Neural cell (in vitro differentiated cells): Measurements from ENCODE around the gene CD58. TPM values are rescaled to one million over a fixed set of nuclear protein-coding genes. Genes with fewer than 3 reads are reported as not detected.

Source experiments
- H2AFZ ChIP-seq: fragments of 200-600, 300-800 bp; sonication (generic), shearing (Covaris generic); 2 replicates; pipeline ENCODE4 v1.6.0; 2014; ENCODE audit warnings: low read depth, mild to moderate bottlenecking, antibody characterized with exemption, low read length, moderate library complexity
- H3F3A ChIP-seq: fragments of 200-600 bp; shearing (Covaris generic); 2 replicates; pipeline ENCODE4 v1.6.1; 2016; ENCODE audit warnings: mild to moderate bottlenecking, moderate library complexity, mixed read lengths, antibody characterized with exemption, low read length; ENCODE audit not compliant: insufficient read depth, poor library complexity, severe bottlenecking
- H3K27ac ChIP-seq: fragments of 200-600, 300-800 bp; sonication (generic), shearing (Covaris generic); 2 replicates; pipeline ENCODE4 v1.5.1; 2014; ENCODE audit warnings: mild to moderate bottlenecking, low read length, moderate library complexity
- H3K27me3 ChIP-seq: fragments of 300-800, 200-600 bp; sonication (generic), shearing (Covaris generic); 2 replicates; pipeline ENCODE4 v1.6.0; 2014; ENCODE audit warnings: mild to moderate bottlenecking, low read depth, low read length, moderate library complexity; ENCODE audit not compliant: insufficient read depth
- H3K36me3 ChIP-seq: fragments of 300-800, 200-600 bp; sonication (generic), shearing (Covaris generic); 2 replicates; pipeline ENCODE4 v1.5.1; 2014; ENCODE audit warnings: mild to moderate bottlenecking, antibody characterized with exemption, low read length, moderate library complexity; ENCODE audit not compliant: insufficient read depth
- H3K4me2 ChIP-seq: fragments of 300-800, 200-600 bp; sonication (generic), shearing (Covaris generic); 2 replicates; pipeline ENCODE4 v1.6.0; 2014; ENCODE audit warnings: mild to moderate bottlenecking, low read length
- H3K4me3 ChIP-seq: fragments of 300-800, 200-600 bp; sonication (generic), shearing (Covaris generic); 2 replicates; pipeline ENCODE4 v1.5.1; 2014; ENCODE audit warnings: mild to moderate bottlenecking, low read length, moderate library complexity
- H3K79me2 ChIP-seq: fragments of 200-600 bp; shearing (Covaris generic); replicated peaks from 2 replicates; pipeline ENCODE4 v1.6.0; 2014; ENCODE audit warnings: mild to moderate bottlenecking, low read length, moderate library complexity; ENCODE audit not compliant: insufficient read depth
- H3K9ac ChIP-seq: fragments of 300-800, 200-600 bp; sonication (generic), shearing (Covaris generic); 2 replicates; pipeline ENCODE4 v1.6.1; 2016; ENCODE audit warnings: mild to moderate bottlenecking, low read length, mixed read lengths
- H3K9me2 ChIP-seq: fragments of 200-600 bp; shearing (Covaris generic); 2 replicates; pipeline ENCODE4 v1.6.1; 2016; ENCODE audit warnings: mild to moderate bottlenecking, low read length, mixed read lengths; ENCODE audit not compliant: insufficient read depth
- H3K9me3 ChIP-seq: fragments of 200-600, 300-800 bp; sonication (generic), shearing (Covaris generic); 2 replicates; pipeline ENCODE4 v1.6.1; 2016; ENCODE audit warnings: mild to moderate bottlenecking, mixed run types, low read length, moderate library complexity, mixed read lengths
- H4K20me1 ChIP-seq: fragments of 200-600 bp; shearing (Covaris generic); 2 replicates; pipeline ENCODE4 v1.6.1; 2016; ENCODE audit warnings: mild to moderate bottlenecking, mixed run types; ENCODE audit not compliant: insufficient read depth
- CTCF ChIP-seq: fragments of 450-650 bp; IDR thresholded peaks from 2 replicates; pipeline ENCODE4 v1.5.1; 2014; ENCODE audit warnings: antibody characterized with exemption, mild to moderate bottlenecking, moderate library complexity; ENCODE audit not compliant: poor library complexity, severe bottlenecking
- EP300 ChIP-seq: fragments of 450-650 bp; conservative IDR thresholded peaks from 2 replicates; pipeline ENCODE4 v1.6.1; 2014; ENCODE audit warnings: antibody characterized with exemption, mild to moderate bottlenecking, moderate library complexity; ENCODE audit not compliant: poor library complexity, severe bottlenecking
- EZH2 ChIP-seq: fragments of 200-600, 300-800 bp; shearing (Covaris generic), sonication (generic); IDR thresholded peaks from 2 replicates; pipeline ENCODE4 v1.6.1; 2014; ENCODE audit warnings: antibody characterized with exemption, low read length, borderline replicate concordance, mild to moderate bottlenecking; ENCODE audit not compliant: insufficient read depth, poor library complexity, severe bottlenecking
- MXI1 ChIP-seq: fragments of 450-650 bp; conservative IDR thresholded peaks from 2 replicates; pipeline ENCODE4 v1.6.1; 2014; ENCODE audit warnings: antibody characterized with exemption, mild to moderate bottlenecking; ENCODE audit not compliant: poor library complexity, severe bottlenecking
- POLR2AphosphoS5 ChIP-seq: IDR thresholded peaks from 2 replicates; pipeline ENCODE4 v1.6.1; 2012
- RAD21 ChIP-seq: fragments of 450-650 bp; conservative IDR thresholded peaks from 2 replicates; pipeline ENCODE4 v1.6.1; 2014; ENCODE audit warnings: antibody characterized with exemption, mild to moderate bottlenecking, moderate library complexity
- REST ChIP-seq: IDR thresholded peaks from 2 replicates; pipeline ENCODE4 v1.6.1; 2012; ENCODE audit warnings: borderline replicate concordance
- SMC3 ChIP-seq: fragments of 450-650 bp; conservative IDR thresholded peaks from 2 replicates; pipeline ENCODE4 v1.6.1; 2014; ENCODE audit warnings: antibody characterized with exemption, mild to moderate bottlenecking, moderate library complexity; ENCODE audit not compliant: poor library complexity
- TAF1 ChIP-seq: IDR thresholded peaks from 2 replicates; pipeline ENCODE4 v1.6.1; 2012; ENCODE audit warnings: low read depth
- polyA plus RNA-seq: library from polyadenylated mRNA; depleted of rRNA; stranded (reverse); fragments of >200 nt; gene quantifications from 2 replicates; pipeline ENCODE4 v1.2.3, GENCODE V29; 2014

Gene CD58
- polyA plus RNA-seq, 1 donor from 2014 or later: 1.8 TPM

GRCh38 chr1:116556289-116557006 lies 14.4 kb downstream of the CD58 start:
- no peaks in the 10 kb centered on the region for H3K36me3 ChIP-seq
- no peak overlapping the region for H3K4me3 ChIP-seq
- no peak overlapping the region for H3K27ac ChIP-seq
- H3K9ac ChIP-seq: no peak overlapping the region
- no peak overlapping the region for H2AFZ ChIP-seq
- no peaks in the 10 kb centered on the region for H3F3A ChIP-seq
- TF ChIP-seq RAD21 (no peak), REST (no peak), EP300 (no peak), SMC3 (no peak), EZH2 (no peak), POLR2AphosphoS5 (no peak), TAF1 (no peak)
- H3K79me2 ChIP-seq: no peaks in the 10 kb centered on the region
- no peaks in the 10 kb centered on the region for H3K9me3 ChIP-seq
- no peaks in the 10 kb centered on the region for H3K9me2 ChIP-seq
- no peak overlapping the region for H3K4me2 ChIP-seq
- H4K20me1 ChIP-seq: no peaks in the 10 kb centered on the region
- H3K27me3 ChIP-seq: no peaks in the 10 kb centered on the region

- no peak overlapping the region for H3K9ac ChIP-seq
- no peaks in the 10 kb centered on the region for H3K9me3 ChIP-seq
- H3K4me3 ChIP-seq: no peak overlapping the region
- H3K4me2 ChIP-seq: no peak overlapping the region
- TF ChIP-seq EZH2 (no peak), EP300 (no peak), MXI1 (no peak), POLR2AphosphoS5 (no peak)
- no peaks in the 10 kb centered on the region for H3K36me3 ChIP-seq
- H3K79me2 ChIP-seq: no peaks in the 10 kb centered on the region
- H3K27ac ChIP-seq: no peak overlapping the region
- no peaks in the 10 kb centered on the region for H3K9me2 ChIP-seq
- H4K20me1 ChIP-seq: no peaks in the 10 kb centered on the region
- H3F3A ChIP-seq: no peaks in the 10 kb centered on the region
- H2AFZ ChIP-seq: no peak overlapping the region
- H3K27me3 ChIP-seq: no peaks in the 10 kb centered on the region
These were observed 15.9 kb downstream of the CD58 start for GRCh38 chr1:116554924-116555323.

GRCh38 chr1:116553386-116554115 lies 17.3 kb downstream of the CD58 start:
- Histone ChIP-seq H2AFZ (no peak overlapping the region), H3K79me2 (no peaks in the 10 kb centered on the region), H3K9me2 (no peaks in the 10 kb centered on the region), H3K4me3 (no peak overlapping the region), H3K9me3 (no peaks in the 10 kb centered on the region), H3K27me3 (no peaks in the 10 kb centered on the region), H4K20me1 (no peaks in the 10 kb centered on the region), H3K4me2 (no peak overlapping the region), H3K27ac (no peak overlapping the region), H3K9ac (no peak overlapping the region), H3K36me3 (no peaks in the 10 kb centered on the region), H3F3A (no peaks in the 10 kb centered on the region)
- TF ChIP-seq REST (no peak), TAF1 (no peak), SMC3 (no peak), RAD21 (no peak), EP300 (no peak), MXI1 (no peak), POLR2AphosphoS5 (no peak), CTCF (no peak), EZH2 (no peak)
